ENCODE results near the gene OSBPL10. TPM values are rescaled to one million over a fixed set of nuclear protein-coding genes. Genes with fewer than 3 reads are reported as not detected.

The OSBPL10 gene
- total RNA-seq, 2 experiments from 2014 or later: 1.6 to 1.7 TPM

- POLR2A ChIA-PET: no interaction called here
- CTCF ChIA-PET: no interaction called here
- H3K36me3 Mint-ChIP-seq (ENCODE audit: low read depth): no peaks in the 10 kb centered on the region
- no peaks in the 10 kb centered on the region for H3K9me3 Mint-ChIP-seq
- DNase-seq: no peak
- H3K4me3 Mint-ChIP-seq: no peak overlapping the region
- H3K4me1 Mint-ChIP-seq: no peaks in the 10 kb centered on the region
- H3K27ac Mint-ChIP-seq: no peak overlapping the region
- H3K27me3 Mint-ChIP-seq: no peaks in the 10 kb centered on the region
Observed at GRCh38 chr3:31853580-31853979, 127.5 kb downstream of the OSBPL10 start.

- no peaks in the 10 kb centered on the region for H3K36me3 Mint-ChIP-seq (ENCODE audit: low read depth)
Observed at GRCh38 chr3:31851278-31851677, 129.8 kb downstream of the OSBPL10 start.

GRCh38 chr3:31848911-31849310, 132.2 kb downstream of the OSBPL10 start:
- Mint-ChIP-seq H3K27me3 (no peaks in the 10 kb centered on the region), H3K4me3 (no peak overlapping the region), H3K9me3 (no peaks in the 10 kb centered on the region), H3K4me1 (no peaks in the 10 kb centered on the region), H3K27ac (no peak overlapping the region), H3K36me3 (ENCODE audit: low read depth) (no peaks in the 10 kb centered on the region)
- ChIA-PET POLR2A (no interaction called here), CTCF (no interaction called here)
- DNase-seq: no peak

More at GRCh38 chr3:31851278-31851677, 129.8 kb downstream of the OSBPL10 start:
- POLR2A ChIA-PET: no interaction called here
- H3K4me1 Mint-ChIP-seq: no peaks in the 10 kb centered on the region
- H3K27me3 Mint-ChIP-seq: no peaks in the 10 kb centered on the region
- no peak for DNase-seq
- no peak overlapping the region for H3K4me3 Mint-ChIP-seq
- CTCF ChIA-PET: no interaction called here
- H3K9me3 Mint-ChIP-seq: no peaks in the 10 kb centered on the region
- H3K27ac Mint-ChIP-seq: no peak overlapping the region

- Mint-ChIP-seq H3K9me3 (no peaks in the 10 kb centered on the region), H3K4me1 (no peaks in the 10 kb centered on the region), H3K36me3 (ENCODE audit: low read depth) (no peaks in the 10 kb centered on the region), H3K27ac (no peak overlapping the region), H3K27me3 (no peaks in the 10 kb centered on the region), H3K4me3 (no peak overlapping the region)
- POLR2A ChIA-PET: no interaction called here
- CTCF ChIA-PET: no interaction called here
- no peak for DNase-seq
Observed at GRCh38 chr3:31848163-31848818, 132.8 kb downstream of the OSBPL10 start.

GRCh38 chr3:31847760-31848159, 133.3 kb downstream of the OSBPL10 start:
- POLR2A ChIA-PET: no interaction called here
- H3K4me3 Mint-ChIP-seq: no peak overlapping the region
- H3K36me3 Mint-ChIP-seq (ENCODE audit: low read depth): no peaks in the 10 kb centered on the region
- DNase-seq: no peak
- CTCF ChIA-PET: no interaction called here
- H3K4me1 Mint-ChIP-seq: no peaks in the 10 kb centered on the region
- no peak overlapping the region for H3K27ac Mint-ChIP-seq
- H3K9me3 Mint-ChIP-seq: no peaks in the 10 kb centered on the region
- H3K27me3 Mint-ChIP-seq: no peaks in the 10 kb centered on the region

GRCh38 chr3:31841515-31841914, 139.5 kb downstream of the OSBPL10 start:
- ChIA-PET POLR2A (interaction anchor here (0.6 kb wide), 1 partner anchor 46 kb away, joined by 3 read pairs; no protein-coding TSS in a partner anchor), CTCF (no interaction called here)
- Mint-ChIP-seq H3K9me3 (no peaks in the 10 kb centered on the region), H3K4me1 (no peaks in the 10 kb centered on the region), H3K27ac (no peak overlapping the region), H3K36me3 (ENCODE audit: low read depth) (no peaks in the 10 kb centered on the region), H3K4me3 (no peak overlapping the region), H3K27me3 (peaks cover 2% of the 10 kb centered on the region)
- no peak for DNase-seq

GRCh38 chr3:31840252-31840651, 140.8 kb downstream of the OSBPL10 start:
- ChIA-PET POLR2A (no interaction called here), CTCF (no interaction called here)
- Mint-ChIP-seq H3K27me3 (peaks cover 3% of the 10 kb centered on the region), H3K9me3 (no peaks in the 10 kb centered on the region), H3K4me3 (no peak overlapping the region), H3K27ac (no peak overlapping the region), H3K4me1 (no peaks in the 10 kb centered on the region), H3K36me3 (ENCODE audit: low read depth) (no peaks in the 10 kb centered on the region)
- no peak for DNase-seq

GRCh38 chr3:31839144-31839917, 141.7 kb downstream of the OSBPL10 start:
- peaks cover 3% of the 10 kb centered on the region for H3K27me3 Mint-ChIP-seq
- H3K4me3 Mint-ChIP-seq: no peak overlapping the region
- no peaks in the 10 kb centered on the region for H3K36me3 Mint-ChIP-seq (ENCODE audit: low read depth)
- CTCF ChIA-PET: interaction anchor here (0.8 to 1.0 kb wide), 2 partner anchors 11 to 304 kb away, joined by 3 to 4 read pairs; no protein-coding TSS in a partner anchor
- H3K27ac Mint-ChIP-seq: no peak overlapping the region
- H3K9me3 Mint-ChIP-seq: no peaks in the 10 kb centered on the region
- H3K4me1 Mint-ChIP-seq: no peaks in the 10 kb centered on the region
- no peak for DNase-seq
- POLR2A ChIA-PET: no interaction called here

- no peaks in the 10 kb centered on the region for H3K9me3 Mint-ChIP-seq
- H3K27ac Mint-ChIP-seq: no peak overlapping the region
Observed at GRCh38 chr3:31836131-31837075, 144.7 kb downstream of the OSBPL10 start.

GRCh38 chr3:31833391-31834190, 147.5 kb downstream of the OSBPL10 start:
- no peak overlapping the region for H3K27ac Mint-ChIP-seq
- CTCF ChIA-PET: no interaction called here
- H3K9me3 Mint-ChIP-seq: no peaks in the 10 kb centered on the region

More at GRCh38 chr3:31836131-31837075, 144.7 kb downstream of the OSBPL10 start:
- no peak overlapping the region for H3K4me3 Mint-ChIP-seq
- H3K27me3 Mint-ChIP-seq: peaks cover 3% of the 10 kb centered on the region
- no peak for DNase-seq
- POLR2A ChIA-PET: no interaction called here
- no peaks in the 10 kb centered on the region for H3K36me3 Mint-ChIP-seq (ENCODE audit: low read depth)
- no peaks in the 10 kb centered on the region for H3K4me1 Mint-ChIP-seq
- CTCF ChIA-PET: no interaction called here

GRCh38 chr3:31832551-31832950, 148.5 kb downstream of the OSBPL10 start:
- Mint-ChIP-seq H3K4me3 (no peak overlapping the region), H3K4me1 (no peaks in the 10 kb centered on the region), H3K27me3 (peaks cover 4% of the 10 kb centered on the region), H3K36me3 (ENCODE audit: low read depth) (no peaks in the 10 kb centered on the region), H3K9me3 (no peaks in the 10 kb centered on the region), H3K27ac (no peak overlapping the region)
- no peak for DNase-seq
- ChIA-PET CTCF (no interaction called here), POLR2A (no interaction called here)

More at GRCh38 chr3:31833391-31834190, 147.5 kb downstream of the OSBPL10 start:
- DNase-seq: no peak
- POLR2A ChIA-PET: no interaction called here
- peaks cover 4% of the 10 kb centered on the region for H3K27me3 Mint-ChIP-seq
- H3K4me1 Mint-ChIP-seq: no peaks in the 10 kb centered on the region
- no peaks in the 10 kb centered on the region for H3K36me3 Mint-ChIP-seq (ENCODE audit: low read depth)
- no peak overlapping the region for H3K4me3 Mint-ChIP-seq

GRCh38 chr3:31831591-31831990, 149.5 kb downstream of the OSBPL10 start:
- Mint-ChIP-seq H3K4me1 (no peaks in the 10 kb centered on the region), H3K36me3 (ENCODE audit: low read depth) (no peaks in the 10 kb centered on the region), H3K27ac (no peak overlapping the region), H3K9me3 (no peaks in the 10 kb centered on the region), H3K4me3 (no peak overlapping the region), H3K27me3 (peaks cover 3% of the 10 kb centered on the region)
- POLR2A ChIA-PET: no interaction called here
- CTCF ChIA-PET: no interaction called here
- no peak for DNase-seq
